NOMO-1 treated with dmso at 0.1 percent for 144 hours (cell line): Measurements from ENCODE around the gene CLASP1.
"Not testable (repeated sequence)": the region's sequence is repeated elsewhere in the genome, so short reads cannot be mapped to it uniquely, and the experiment has no call there.

ENCODE experiments used
- DNase-seq: peaks from one replicate; lab custom pipeline; 2025; ENCODE audit not compliant: unreplicated experiment; lab: John Stamatoyannopoulos, UW

The CLASP1 gene

GRCh38 chr2:121587131-121587530, 62.1 kb downstream of the CLASP1 start:
- DNase-seq, result no peak

- DNase-seq, result no peak
Measured at GRCh38 chr2:121584741-121585140, 64.5 kb downstream of the CLASP1 start.

GRCh38 chr2:121583555-121583954, 65.7 kb downstream of the CLASP1 start:
- no peak for DNase-seq

GRCh38 chr2:121582272-121582671, 67.0 kb downstream of the CLASP1 start:
- no peak for DNase-seq

- no peak for DNase-seq
Measured at GRCh38 chr2:121579309-121579708, 70.0 kb downstream of the CLASP1 start.

GRCh38 chr2:121577381-121577780, 71.9 kb downstream of the CLASP1 start:
- DNase-seq, result no peak

GRCh38 chr2:121576263-121576662, 73.0 kb downstream of the CLASP1 start:
- no peak for DNase-seq

GRCh38 chr2:121575800-121576199, 73.5 kb downstream of the CLASP1 start:
- DNase-seq, result no peak

- no peak for DNase-seq
Measured at GRCh38 chr2:121570667-121571055, 78.6 kb downstream of the CLASP1 start.

GRCh38 chr2:121570036-121570666, 79.1 kb downstream of the CLASP1 start:
- DNase-seq, result no peak

- no peak for DNase-seq
Measured at GRCh38 chr2:121567957-121568409, 81.3 kb downstream of the CLASP1 start.

GRCh38 chr2:121567452-121567851, 81.8 kb downstream of the CLASP1 start:
- DNase-seq, result no peak

- DNase-seq, result no peak
Measured at GRCh38 chr2:121565389-121566250, 83.6 kb downstream of the CLASP1 start.

GRCh38 chr2:121564905-121565304, 84.4 kb downstream of the CLASP1 start:
- no peak for DNase-seq

- DNase-seq, result not testable (repeated sequence)
Measured at GRCh38 chr2:121563754-121564153, 85.5 kb downstream of the CLASP1 start.

GRCh38 chr2:121562269-121563176, 86.7 kb downstream of the CLASP1 start:
- DNase-seq, result no peak

- DNase-seq, result no peak
Measured at GRCh38 chr2:121561617-121562268, 87.5 kb downstream of the CLASP1 start.

GRCh38 chr2:121558329-121558728, 90.9 kb downstream of the CLASP1 start:
- DNase-seq, result no peak

- no peak for DNase-seq
Measured at GRCh38 chr2:121555008-121555407, 94.3 kb downstream of the CLASP1 start.

GRCh38 chr2:121552477-121553180, 96.6 kb downstream of the CLASP1 start:
- not testable (repeated sequence) for DNase-seq
